Measurements from ENCODE around the gene ATP1A4.

Gene ATP1A4

GRCh38 chr1:160186246-160186645 is 34.8 kb downstream of the ATP1A4 start:
- no peaks in the 10 kb centered on the region for H3F3A ChIP-seq (ENCODE audit: control insufficient read depth, insufficient read depth)
- no peaks in the 10 kb centered on the region for H4K20me1 ChIP-seq (ENCODE audit: control insufficient read depth, insufficient read depth, low read depth, low read length)
- no peak overlapping the region for H3K27ac ChIP-seq (ENCODE audit: low read depth, low read length)
- TF ChIP-seq EZH2phosphoT487 (IDR thresholded peaks at IDR 0.05; ENCODE audit: borderline replicate concordance, low read length) (no peak), CTCF (IDR thresholded peaks at IDR 0.05; ENCODE audit: low read depth, low read length, poor library complexity, severe bottlenecking) (no peak)
- no peak overlapping the region for H3K4me2 ChIP-seq (ENCODE audit: low read length)
- no peak overlapping the region for H3K4me3 ChIP-seq (ENCODE audit: low read length)
- H3K4me1 ChIP-seq (ENCODE audit: control insufficient read depth, low read length), result no peaks in the 10 kb centered on the region
- no peaks in the 10 kb centered on the region for H3K36me3 ChIP-seq (ENCODE audit: control insufficient read depth, low read length)
- no peaks in the 10 kb centered on the region for H3K9me3 ChIP-seq (ENCODE audit: control insufficient read depth, insufficient read depth, low read length)
- H3K79me2 ChIP-seq (ENCODE audit: control insufficient read depth, low read length), result no peaks in the 10 kb centered on the region
- H3K27me3 ChIP-seq (ENCODE audit: control insufficient read depth, low read length), result no peaks in the 10 kb centered on the region; the same call in 1 of the 2 replicates
- no peaks in the 10 kb centered on the region for H3K9me2 ChIP-seq (replicated peaks; ENCODE audit: control insufficient read depth, low read length)

GRCh38 chr1:160186729-160187128 is 35.3 kb downstream of the ATP1A4 start:
- H3K9me2 ChIP-seq (replicated peaks; ENCODE audit: control insufficient read depth, low read length), result no peaks in the 10 kb centered on the region
- no peaks in the 10 kb centered on the region for H4K20me1 ChIP-seq (ENCODE audit: control insufficient read depth, insufficient read depth, low read depth, low read length)
- no peaks in the 10 kb centered on the region for H3K4me1 ChIP-seq (ENCODE audit: control insufficient read depth, low read length)
- H3K4me2 ChIP-seq (ENCODE audit: low read length), result no peak overlapping the region
- no peaks in the 10 kb centered on the region for H3K9me3 ChIP-seq (ENCODE audit: control insufficient read depth, insufficient read depth, low read length)
- H3K36me3 ChIP-seq (ENCODE audit: control insufficient read depth, low read length), result no peaks in the 10 kb centered on the region
- H3K27me3 ChIP-seq (ENCODE audit: control insufficient read depth, low read length), result no peaks in the 10 kb centered on the region; the same call in 1 of the 2 replicates
- no peak overlapping the region for H3K4me3 ChIP-seq (ENCODE audit: low read length)
- TF ChIP-seq EZH2phosphoT487 (IDR thresholded peaks at IDR 0.05; ENCODE audit: borderline replicate concordance, low read length), result no peak
- no peak for TF ChIP-seq CTCF (IDR thresholded peaks at IDR 0.05; ENCODE audit: low read depth, low read length, poor library complexity, severe bottlenecking)
- no peaks in the 10 kb centered on the region for H3K79me2 ChIP-seq (ENCODE audit: control insufficient read depth, low read length)
- H3K27ac ChIP-seq (ENCODE audit: low read depth, low read length), result no peak overlapping the region
- no peaks in the 10 kb centered on the region for H3F3A ChIP-seq (ENCODE audit: control insufficient read depth, insufficient read depth)

GRCh38 chr1:160187407-160187806 is 36.0 kb downstream of the ATP1A4 start:
- Histone ChIP-seq H3K27me3 (ENCODE audit: control insufficient read depth, low read length) (no peaks in the 10 kb centered on the region; the same call in 1 of the 2 replicates), H3K4me3 (ENCODE audit: low read length) (no peak overlapping the region), H3K27ac (ENCODE audit: low read depth, low read length) (no peak overlapping the region), H3K4me2 (ENCODE audit: low read length) (no peak overlapping the region), H3K36me3 (ENCODE audit: control insufficient read depth, low read length) (no peaks in the 10 kb centered on the region), H3K9me3 (ENCODE audit: control insufficient read depth, insufficient read depth, low read length) (no peaks in the 10 kb centered on the region), H3K9me2 (replicated peaks; ENCODE audit: control insufficient read depth, low read length) (no peaks in the 10 kb centered on the region), H3F3A (ENCODE audit: control insufficient read depth, insufficient read depth) (no peaks in the 10 kb centered on the region), H3K4me1 (ENCODE audit: control insufficient read depth, low read length) (no peaks in the 10 kb centered on the region), H4K20me1 (ENCODE audit: control insufficient read depth, insufficient read depth, low read depth, low read length) (no peaks in the 10 kb centered on the region), H3K79me2 (ENCODE audit: control insufficient read depth, low read length) (no peaks in the 10 kb centered on the region)
- no peak for TF ChIP-seq CTCF (IDR thresholded peaks at IDR 0.05; ENCODE audit: low read depth, low read length, poor library complexity, severe bottlenecking)
- TF ChIP-seq EZH2phosphoT487 (IDR thresholded peaks at IDR 0.05; ENCODE audit: borderline replicate concordance, low read length), result no peak

All from DOHH2 (cell line).